Measurements from ENCODE around the gene KRTAP10-6. TPM values are rescaled to one million over a fixed set of nuclear protein-coding genes. Genes with fewer than 3 reads are reported as not detected.
A peak's percentile ranks its signal among the peaks of the same experiment; 100 is the strongest.
"Not testable (repeated sequence)": the region's sequence is repeated elsewhere in the genome, so short reads cannot be mapped to it uniquely, and the experiment has no call there.

KRTAP10-6 gene
- total RNA-seq, 3 donors from 2014 or later = not detected

- TF ChIP-seq CTCF (IDR thresholded peaks at IDR 0.05) = no peak
- DNase-seq = no peak
- Histone ChIP-seq H3K9me3 (peaks cover 9% of the 10 kb centered on the region), H3K4me1 (ENCODE audit: low read depth) (no peaks in the 10 kb centered on the region), H3K4me3 (no peak overlapping the region), H3K36me3 (ENCODE audit: low read depth) (no peaks in the 10 kb centered on the region)
- intact Hi-C loops (cut with DNase I, micrococcal nuclease) = no loop called here
- ATAC-seq = no peak
Measured at GRCh38 chr21:44583089-44583799, 9.1 kb downstream of the KRTAP10-6 start.

- no peak for TF ChIP-seq CTCF (IDR thresholded peaks at IDR 0.05)
- no peaks in the 10 kb centered on the region for H3K36me3 ChIP-seq (ENCODE audit: low read depth)
- H3K4me3 ChIP-seq = no peak overlapping the region
- DNase-seq = no peak
- no peak for ATAC-seq
- H3K4me1 ChIP-seq (ENCODE audit: low read depth) = no peaks in the 10 kb centered on the region
- intact Hi-C loops (cut with DNase I, micrococcal nuclease) = no loop called here
- H3K9me3 ChIP-seq = peaks cover 9% of the 10 kb centered on the region
Measured at GRCh38 chr21:44582055-44582454, 10.2 kb downstream of the KRTAP10-6 start.

- DNase-seq (no peak), ATAC-seq (no peak)
- no peak for TF ChIP-seq CTCF (IDR thresholded peaks at IDR 0.05)
- Histone ChIP-seq H3K4me1 (ENCODE audit: low read depth) (no peaks in the 10 kb centered on the region), H3K4me3 (no peak overlapping the region), H3K9me3 (peaks cover 12% of the 10 kb centered on the region), H3K36me3 (ENCODE audit: low read depth) (no peaks in the 10 kb centered on the region)
- intact Hi-C loops (cut with DNase I, micrococcal nuclease) = no loop called here
Measured at GRCh38 chr21:44581158-44581557, 11.1 kb downstream of the KRTAP10-6 start.

- H3K4me3 ChIP-seq; H3K36me3 ChIP-seq (ENCODE audit: low read depth); intact Hi-C loops (cut with DNase I, micrococcal nuclease); H3K4me1 ChIP-seq (ENCODE audit: low read depth): not testable (repeated sequence)
- DNase-seq (peak in 2 of 3 donors; percentile 21 to 63), ATAC-seq (peak; percentile 68)
- peaks cover 12% of the 10 kb centered on the region for H3K9me3 ChIP-seq
Measured at GRCh38 chr21:44580231-44580821, 12.0 kb downstream of the KRTAP10-6 start, which contains the start of gene KRTAP10-5. Gene KRTAP10-5 (minus strand): TSS chr21:44580604. CDS start chr21:44580578, 26 bp downstream.

- no peak for ATAC-seq
- TF ChIP-seq CTCF (IDR thresholded peaks at IDR 0.05) = no peak
- Histone ChIP-seq H3K4me1 (ENCODE audit: low read depth) (peaks cover under 1% of the 10 kb centered on the region), H3K36me3 (ENCODE audit: low read depth) (no peaks in the 10 kb centered on the region), H3K4me3 (no peak overlapping the region), H3K9me3 (peaks cover 12% of the 10 kb centered on the region)
- no peak for DNase-seq
- intact Hi-C loops (cut with DNase I, micrococcal nuclease) = no loop called here
Measured at GRCh38 chr21:44579833-44580144, 12.5 kb downstream of the KRTAP10-6 start.

- no peak for TF ChIP-seq CTCF (IDR thresholded peaks at IDR 0.05)
- H3K4me1 ChIP-seq (ENCODE audit: low read depth) = peaks cover 6% of the 10 kb centered on the region
- no peaks in the 10 kb centered on the region for H3K36me3 ChIP-seq (ENCODE audit: low read depth)
- H3K9me3 ChIP-seq = peaks cover 12% of the 10 kb centered on the region
- ATAC-seq (no peak), DNase-seq (no peak)
- intact Hi-C loops (cut with DNase I, micrococcal nuclease) = no loop called here
- no peak overlapping the region for H3K4me3 ChIP-seq
Measured at GRCh38 chr21:44579056-44579832, 13.1 kb downstream of the KRTAP10-6 start.

All from mucosa of descending colon (tissue), 3 donors.